Stimulated activated CD8-positive, alpha-beta memory T cell treated with anti-CD3 and anti-CD28 coated beads, Interleukin-4, amount 100 ng/mL, for 4 hours (primary cell): ENCODE measurements around the gene SLC6A18.

ENCODE experiments used
- DNase-seq, 2 donors: peaks; one replicate each; pipeline ENCODE4 v3.0.0-alpha.2; 2020; ENCODE audit warnings: low read depth in 2 of 2, low spot score in 1 of 2

SLC6A18 gene

DNA sequence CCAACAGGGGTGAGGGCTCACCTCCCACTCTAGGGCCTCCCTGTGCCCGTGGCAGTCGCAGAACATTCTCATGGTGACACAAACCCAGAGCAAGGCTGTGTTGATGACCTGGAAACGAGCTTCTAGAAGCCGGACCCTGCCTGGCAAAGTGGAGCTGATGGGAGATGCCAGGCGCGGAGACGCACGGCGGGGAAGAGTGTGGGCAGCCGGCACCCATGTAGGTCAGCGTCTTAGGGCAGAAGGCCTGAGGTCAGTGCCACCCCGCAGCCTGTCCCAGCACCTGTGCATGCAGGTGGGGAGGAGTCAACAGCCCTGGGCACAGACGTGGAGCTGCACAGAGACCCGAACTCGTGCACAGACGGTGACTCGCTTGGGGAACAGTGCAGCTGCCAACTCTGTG is 5.4 kb downstream of the SLC6A18 start:
- no peak for DNase-seq

DNA sequence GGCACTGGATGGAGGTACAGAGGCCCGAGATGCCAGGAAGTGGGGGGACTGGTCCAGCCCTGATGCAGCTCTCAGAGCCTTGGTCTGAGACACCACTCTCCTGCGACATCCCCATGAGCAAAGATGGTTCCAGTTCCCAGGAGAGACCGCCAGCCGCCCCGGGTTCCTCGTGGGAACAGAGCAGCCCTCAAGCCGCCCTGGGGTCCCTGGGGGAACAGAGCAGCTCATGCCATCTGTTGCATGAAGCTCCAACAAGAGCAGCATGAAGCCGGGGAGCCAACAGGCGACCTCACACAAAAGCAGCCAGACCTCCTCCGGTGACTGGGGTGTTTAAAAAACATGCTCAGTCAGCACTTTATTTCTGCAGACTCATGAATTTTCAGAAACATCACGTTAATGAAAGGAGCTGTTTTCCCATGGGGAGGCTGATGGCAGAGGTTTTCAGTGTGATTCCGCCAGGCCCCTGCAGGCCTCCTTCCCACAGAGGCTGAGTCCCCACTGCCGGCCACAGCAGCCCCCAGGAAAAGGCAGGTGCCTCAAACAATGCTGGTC is 6.2 kb downstream of the SLC6A18 start:
- no peak for DNase-seq

DNA sequence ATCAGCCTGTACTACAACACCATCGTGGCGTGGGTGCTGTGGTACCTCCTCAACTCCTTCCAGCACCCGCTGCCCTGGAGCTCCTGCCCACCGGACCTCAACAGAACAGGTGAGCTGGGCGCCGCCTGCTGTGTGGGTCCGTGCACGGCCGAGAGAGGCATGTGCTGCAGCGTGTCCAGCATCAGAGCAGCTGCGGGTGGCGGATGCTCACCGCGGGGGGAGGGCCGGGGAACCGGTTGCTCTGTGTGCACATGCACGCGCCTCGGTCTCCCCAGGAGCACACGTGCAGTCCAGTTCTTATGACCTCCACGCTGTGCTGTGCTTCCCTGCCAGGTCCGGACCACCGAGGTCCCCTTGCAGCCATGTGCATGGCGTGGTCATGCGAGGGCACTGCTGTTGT is 7.6 kb downstream of the SLC6A18 start:
- DNase-seq: no peak

DNA sequence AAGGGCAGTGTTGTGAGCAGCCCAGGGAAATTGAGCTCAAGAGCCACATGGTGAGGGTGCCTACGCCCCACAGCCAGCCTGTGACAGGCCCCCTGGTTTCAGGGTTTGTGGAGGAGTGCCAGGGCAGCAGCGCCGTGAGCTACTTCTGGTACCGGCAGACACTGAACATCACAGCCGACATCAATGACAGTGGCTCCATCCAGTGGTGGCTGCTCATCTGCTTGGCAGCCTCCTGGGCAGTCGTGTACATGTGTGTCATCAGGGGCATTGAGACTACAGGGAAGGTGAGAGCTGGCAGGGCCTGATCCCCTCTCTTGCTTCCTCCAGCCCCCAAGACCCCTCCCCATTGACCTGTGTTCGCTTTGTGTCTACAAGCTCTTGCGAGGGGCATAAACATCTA is 10.2 kb downstream of the SLC6A18 start:
- DNase-seq: no peak

DNA sequence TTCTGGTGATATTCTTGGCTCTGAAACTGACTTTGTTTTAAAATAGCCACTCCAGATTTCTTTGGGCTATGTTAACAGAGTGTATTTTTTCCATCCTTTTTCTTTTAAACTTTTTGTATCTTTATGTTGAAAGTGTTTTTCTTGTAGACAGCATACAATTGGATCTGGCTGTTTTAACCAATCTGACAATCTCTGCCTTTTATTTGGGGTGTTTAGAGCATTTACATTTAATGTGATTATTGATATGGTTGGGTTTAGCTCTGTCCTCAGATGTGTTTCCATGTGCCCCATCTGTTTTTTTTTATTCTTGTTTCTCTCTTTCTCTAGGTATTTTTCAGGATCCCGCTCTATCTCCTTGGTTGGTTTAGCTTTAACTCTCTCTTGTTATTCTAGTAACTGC is 10.7 kb downstream of the SLC6A18 start:
- no peak for DNase-seq

DNA sequence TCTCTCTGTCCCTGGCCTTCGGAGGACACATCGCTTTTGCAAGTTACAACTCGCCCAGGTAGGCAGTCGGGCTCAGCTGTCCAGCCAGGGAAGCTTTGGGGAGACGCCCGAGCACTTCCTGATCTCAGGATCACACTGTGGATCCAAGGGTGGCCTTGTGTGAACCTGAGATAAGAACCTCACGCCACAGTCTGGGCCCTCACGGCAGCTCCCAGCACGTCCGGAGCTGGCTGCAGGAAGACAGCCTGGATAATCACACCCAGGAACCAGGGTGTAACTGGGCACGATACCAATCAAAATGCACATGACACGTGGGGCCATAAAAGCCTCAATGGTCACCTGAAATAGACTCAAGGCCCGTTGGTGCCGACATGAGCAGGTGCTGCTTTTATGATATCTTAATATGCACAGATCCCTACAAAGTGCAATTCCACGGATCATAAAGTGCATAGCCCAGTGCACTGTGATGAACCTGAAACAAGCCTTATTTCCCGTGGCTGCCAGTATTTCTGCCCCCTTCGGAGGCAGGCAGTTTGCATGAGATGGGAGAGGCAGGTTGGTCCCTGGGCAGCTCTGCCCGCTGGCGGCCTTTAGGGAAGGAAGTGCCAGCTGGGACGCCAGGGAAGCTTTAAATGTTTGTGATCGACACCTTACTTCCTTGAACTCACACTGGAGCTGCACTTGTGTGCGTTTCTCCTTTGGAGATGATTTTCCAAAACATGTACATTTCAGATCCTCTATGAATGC is 14.5 kb downstream of the SLC6A18 start:
- no peak for DNase-seq

DNA sequence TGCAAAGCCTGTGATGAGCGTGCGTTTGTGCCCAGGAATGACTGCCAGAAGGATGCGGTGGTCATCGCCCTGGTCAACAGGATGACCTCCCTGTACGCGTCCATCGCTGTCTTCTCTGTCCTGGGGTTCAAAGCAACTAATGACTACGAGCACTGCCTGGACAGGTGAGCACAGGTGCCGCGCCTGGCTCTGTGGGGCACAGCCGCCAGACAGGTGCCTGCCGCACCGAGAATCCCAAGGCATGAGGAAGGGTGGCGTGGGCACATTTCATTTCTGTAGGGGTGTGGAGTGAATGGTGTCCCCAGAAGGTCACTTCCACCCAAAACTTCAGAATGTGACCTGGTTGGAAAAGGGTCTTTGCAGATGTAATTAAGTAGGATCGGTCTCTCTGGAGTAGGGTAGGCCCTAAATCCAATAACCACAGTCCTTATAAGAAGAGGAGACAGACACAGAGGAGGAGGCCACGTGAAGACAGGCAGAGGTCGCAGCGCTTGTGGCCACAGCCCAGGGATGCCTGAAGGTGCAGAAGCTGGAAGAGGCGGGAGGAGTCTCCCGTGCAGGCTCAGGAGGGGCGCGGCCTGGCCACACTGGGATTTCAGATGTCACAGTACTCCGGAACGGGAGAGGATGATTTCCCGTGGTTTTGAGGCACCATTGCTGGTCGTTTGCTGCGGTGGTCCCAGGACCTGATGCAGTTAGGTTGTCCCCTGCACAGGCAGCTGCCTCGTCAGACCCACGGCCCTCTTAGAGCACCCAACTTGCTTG is 15.5 kb downstream of the SLC6A18 start:
- no peak for DNase-seq

DNA sequence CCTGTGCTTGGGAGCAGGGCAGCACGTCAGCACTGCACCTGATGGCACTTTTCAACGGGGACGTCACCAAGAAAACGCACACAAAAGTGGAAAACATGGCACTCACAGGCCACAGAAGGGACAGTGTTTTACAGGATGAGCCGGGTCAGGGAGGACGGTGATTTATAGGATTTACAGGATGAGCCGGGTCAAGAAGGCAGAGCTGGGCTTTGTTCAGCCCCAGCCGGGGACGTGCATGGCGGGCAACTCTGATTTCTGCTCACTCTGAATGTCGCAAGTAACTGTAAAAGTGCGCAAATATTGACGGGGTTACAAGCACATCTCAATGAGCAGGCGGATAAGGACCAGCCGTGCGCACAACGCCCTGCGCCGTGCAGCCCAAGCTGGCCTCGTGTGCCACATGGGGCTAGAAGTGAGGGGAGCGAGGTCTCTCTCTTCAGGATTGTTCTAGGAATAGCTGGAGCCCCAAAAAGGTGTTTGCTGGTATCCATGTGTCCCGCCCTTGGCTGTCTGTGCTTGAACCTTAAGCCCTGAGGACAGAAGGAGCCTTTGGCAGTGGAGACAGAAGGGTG is 16.4 kb downstream of the SLC6A18 start:
- DNase-seq: no peak

DNA sequence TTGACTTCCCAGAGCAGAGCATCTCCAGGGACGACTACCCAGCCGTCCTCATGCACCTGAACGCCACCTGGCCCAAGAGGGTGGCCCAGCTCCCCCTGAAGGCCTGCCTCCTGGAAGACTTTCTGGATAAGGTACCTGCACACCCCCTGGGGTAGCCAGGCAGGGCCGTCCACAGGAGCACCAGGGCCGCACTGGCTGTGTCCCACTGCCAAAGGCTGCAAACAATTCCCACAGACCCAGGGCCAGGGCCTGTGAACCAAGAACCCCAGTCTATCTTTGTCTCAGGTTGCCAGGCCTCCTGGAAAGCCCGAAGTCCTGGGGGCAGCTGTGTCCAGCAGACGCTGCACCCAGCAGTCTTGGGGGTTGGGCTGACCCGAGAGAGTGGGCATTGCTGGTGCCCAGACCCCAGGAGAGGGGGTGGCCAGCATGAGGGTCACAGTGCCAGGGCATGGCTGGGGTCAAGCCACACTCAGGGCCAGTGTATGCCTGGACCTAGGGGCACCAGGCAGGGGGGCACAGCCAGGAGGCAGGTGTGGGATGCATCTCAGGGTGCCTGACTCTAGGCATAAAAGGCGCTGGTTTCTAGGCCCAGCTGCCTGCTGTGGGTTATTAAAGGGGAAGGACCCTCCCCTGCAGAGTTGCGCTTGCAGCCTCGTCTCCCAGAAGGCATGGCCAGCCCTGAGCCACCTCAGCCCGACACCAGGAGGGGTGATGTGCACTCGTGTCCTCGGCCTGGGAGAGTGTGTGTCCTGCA is 17.7 kb downstream of the SLC6A18 start:
- no peak for DNase-seq

DNA sequence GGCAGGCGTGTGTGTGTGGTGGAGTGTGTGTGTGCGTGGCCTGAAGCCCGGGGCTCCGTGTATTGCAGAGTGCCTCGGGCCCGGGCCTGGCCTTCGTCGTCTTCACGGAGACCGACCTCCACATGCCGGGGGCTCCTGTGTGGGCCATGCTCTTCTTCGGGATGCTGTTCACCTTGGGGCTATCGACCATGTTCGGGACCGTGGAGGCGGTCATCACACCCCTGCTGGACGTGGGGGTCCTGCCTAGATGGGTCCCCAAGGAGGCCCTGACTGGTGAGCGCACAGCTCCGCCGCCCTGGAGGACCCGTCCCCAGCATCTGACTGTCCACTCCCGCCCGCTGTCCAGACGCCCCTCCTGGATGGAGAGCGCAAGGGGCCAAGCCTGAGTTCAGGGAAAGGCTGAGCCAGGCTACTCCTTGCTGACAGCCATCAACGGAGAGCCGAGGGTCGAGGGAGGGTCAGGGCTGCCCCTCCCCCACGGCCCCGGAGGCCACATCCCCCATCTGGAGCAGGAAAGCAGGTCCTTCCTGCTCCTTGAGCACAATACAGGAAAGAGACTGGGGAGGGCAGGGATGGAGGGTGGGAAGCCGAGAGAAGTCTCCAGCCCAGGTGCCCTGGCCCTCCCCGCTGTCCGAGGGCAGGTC is 18.4 kb downstream of the SLC6A18 start:
- DNase-seq: no peak

DNA sequence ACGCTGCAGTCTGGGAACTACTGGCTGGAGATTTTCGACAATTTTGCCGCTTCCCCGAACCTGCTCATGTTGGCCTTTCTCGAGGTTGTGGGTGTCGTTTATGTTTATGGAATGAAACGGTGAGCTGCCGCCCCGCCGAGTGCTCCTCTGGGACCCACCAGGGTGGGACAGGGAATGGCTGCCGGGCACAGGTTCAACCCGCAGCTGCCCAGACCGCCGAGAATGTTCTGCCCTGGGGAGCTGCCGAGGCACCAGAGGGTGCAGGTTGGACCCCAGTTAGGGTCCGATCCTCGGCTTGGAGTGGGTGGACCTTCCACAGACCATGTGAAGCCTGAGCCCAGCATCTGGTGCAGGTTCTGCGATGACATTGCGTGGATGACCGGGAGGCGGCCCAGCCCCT is 19.1 kb downstream of the SLC6A18 start:
- DNase-seq: no peak

DNA sequence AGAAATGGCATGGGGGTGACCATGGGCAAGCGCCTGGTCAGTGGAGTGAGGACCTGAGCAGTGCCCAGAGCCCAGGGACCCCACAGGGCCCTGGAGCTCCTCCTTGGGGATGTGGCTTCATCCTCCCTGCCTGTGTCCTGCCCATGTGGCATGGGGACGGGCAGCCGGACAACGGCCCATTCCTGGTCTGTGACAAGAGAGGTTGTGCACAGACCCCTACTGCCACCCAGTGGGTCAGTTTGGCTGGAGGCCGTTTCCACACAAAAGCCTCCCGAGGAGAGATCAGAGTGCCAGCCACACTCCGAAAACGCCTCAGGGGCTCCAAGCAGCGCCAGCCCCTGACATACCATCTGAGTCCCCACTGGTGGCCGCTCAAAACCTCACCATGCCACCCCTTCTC is 19.8 kb downstream of the SLC6A18 start:
- DNase-seq: no peak

DNA sequence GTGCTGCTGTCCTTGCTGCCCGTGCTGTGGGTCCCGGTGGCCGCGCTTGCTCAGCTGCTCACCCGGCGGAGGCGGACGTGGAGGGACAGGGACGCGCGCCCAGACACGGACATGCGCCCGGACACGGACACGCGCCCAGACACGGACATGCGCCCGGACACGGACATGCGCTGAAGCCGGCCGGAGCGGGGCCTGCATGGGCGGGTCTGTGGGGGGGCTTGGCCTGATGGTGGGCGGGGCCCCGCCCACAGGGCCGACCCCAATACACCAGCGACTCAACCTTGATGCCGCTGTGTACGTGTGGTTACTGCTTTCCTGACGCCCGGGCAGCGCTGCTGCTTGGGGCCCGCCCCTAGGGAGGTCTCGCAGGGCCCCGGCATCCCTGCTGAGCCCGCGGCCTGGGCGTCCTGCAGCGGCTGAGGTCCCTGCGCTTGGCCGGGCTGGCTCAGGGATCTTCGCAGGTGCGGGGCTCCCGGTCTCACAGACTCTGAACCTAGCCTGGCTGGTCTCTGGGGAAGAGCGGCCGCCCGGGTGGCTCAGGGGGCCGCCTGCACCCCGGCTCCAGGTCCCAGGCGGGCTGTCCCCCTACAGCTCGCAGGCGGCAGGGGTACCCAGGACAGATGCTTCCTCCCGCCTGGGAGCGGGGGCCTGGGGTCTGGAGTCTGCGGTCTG is 20.9 kb downstream of the SLC6A18 start:
- no peak for DNase-seq

DNA sequence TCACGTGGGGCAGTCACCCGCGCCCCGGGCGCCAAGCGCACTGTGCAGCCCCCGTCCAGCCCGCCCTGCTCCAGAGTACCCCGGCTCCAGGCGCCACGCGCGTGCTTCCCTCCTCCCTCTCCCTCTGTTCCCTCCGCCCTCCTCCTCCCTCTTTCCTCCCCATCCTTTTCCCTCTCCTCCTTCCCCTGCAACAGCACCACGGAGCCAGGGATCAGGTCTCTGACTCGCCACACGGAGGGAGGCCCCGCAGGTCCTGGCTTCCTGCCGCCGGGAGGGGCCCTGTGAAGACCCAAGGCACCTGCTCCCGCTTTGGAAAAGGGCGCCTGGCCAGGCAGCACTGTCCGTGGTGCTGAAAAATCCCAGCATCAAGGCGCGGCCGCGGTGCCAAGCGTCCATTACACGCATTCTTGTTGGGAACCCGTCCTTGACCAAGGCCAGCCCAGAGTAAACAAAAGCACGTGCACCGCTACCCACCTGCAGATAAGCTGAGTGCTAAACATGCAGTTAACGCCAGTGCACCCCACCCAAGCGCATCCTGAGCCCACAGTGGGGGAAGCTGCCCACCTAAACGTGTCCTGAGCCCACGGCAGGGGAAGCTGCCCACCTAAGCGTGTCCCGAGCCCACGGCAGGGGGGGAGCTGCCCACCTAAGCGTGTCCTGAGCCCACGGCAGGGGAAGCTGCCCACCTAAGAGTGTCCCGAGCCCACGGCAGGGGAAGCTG is 21.7 kb downstream of the SLC6A18 start:
- no peak for DNase-seq

DNA sequence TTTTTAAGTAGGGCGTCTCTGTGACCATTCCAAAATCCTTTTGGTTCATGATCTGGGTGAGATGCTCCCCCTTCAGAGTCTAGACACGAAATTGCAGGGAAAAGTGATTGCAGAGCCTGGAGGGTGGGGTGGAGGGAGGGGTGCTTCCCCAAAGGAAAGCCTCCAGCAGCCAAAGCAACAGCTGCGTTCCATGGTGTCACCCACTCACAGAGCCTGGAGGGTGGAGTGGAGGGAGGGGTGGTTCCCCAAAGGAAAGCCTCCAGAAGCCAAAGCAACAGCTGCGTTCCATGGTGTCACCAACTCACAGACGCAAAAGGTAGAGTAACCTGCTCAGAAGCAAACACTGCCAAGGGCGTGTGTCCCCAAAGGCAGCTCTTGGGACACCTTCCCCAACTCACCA is 22.6 kb downstream of the SLC6A18 start:
- DNase-seq: no peak

DNA sequence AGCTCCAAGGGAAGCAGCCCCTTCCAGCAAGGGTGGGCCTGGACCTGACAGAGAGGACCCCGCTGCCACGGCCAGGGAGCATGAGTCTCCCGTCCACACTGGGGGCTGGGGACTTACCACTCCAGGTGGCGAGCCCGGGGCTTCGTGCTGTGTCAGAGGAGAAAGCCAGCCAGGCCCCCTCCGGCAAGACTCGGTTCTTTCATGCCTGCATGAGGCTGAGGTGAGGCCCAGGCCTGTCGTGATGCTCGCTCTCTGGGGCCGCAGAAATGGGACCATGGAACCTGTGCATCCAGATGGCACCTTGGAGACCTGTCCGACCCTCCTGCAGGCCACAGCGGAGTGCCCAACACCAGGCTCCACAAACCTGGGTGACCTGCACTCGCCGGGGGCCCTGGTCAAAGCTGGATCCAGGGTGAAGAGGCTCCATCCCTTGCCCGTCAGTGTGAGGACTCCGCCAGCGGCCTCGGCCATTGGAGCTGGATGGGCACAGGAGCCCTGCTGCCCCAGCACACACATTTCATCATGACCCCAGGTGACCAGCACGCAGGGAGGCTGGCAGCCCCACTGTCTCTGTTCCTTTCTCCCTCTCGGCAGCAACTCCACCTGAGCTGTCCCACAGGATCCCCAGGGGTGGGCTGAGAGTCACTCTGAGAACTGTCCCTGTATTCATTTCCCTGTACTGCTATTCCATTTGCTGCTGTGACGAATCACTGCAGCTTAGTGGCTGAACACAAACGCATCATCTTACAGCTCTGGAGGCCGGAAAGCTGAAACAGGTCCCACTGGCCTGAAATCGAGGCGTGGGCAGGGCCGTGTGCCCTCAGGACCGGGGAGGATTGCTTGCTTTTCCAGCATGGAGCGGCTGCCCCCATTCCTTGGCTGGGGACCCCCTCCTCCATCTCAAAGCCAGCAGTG is 24.4 kb downstream of the SLC6A18 start:
- DNase-seq: no peak

DNA sequence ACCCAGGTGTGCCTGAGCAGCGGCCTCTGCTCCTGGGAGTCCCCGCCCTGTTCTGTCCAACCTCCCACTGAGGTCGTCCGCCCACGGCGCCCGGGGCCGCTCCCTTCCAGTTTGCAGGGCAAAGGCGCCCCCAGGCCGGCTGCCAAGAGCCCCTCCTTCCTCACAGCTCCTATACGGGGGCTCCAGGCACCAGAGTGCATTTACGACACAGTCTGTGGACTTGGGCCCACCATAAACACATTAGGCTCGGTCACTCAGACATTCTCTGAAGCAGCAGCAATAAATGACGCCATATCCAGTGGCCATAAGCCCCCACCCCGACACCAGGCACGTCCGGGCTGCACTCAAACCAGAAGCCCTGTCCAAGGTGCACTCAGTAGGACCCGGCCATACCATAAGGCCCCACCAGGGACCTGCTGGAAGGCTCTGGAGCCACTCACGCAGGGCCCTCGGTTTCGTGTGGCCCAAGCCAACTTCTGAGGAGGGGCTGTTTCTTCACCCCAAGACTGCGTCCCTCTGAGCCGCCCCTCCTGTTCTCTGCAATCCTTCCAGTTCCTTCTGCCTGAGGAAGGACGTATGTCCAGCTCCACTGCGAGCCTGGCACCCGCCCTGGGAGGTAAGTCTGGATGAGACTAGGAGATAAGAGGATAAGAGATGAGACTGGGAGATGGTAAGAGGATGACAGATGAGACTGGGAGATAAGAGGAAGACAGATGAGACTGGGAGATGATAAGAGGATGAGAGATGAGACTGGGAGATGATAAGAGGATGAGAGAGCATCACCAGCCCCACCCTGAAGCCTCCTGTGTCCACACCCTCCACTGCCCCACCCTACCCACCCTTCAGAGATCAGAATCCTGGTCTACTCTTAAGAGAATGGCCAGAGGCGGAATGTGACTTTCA is 26.7 kb downstream of the SLC6A18 start:
- no peak for DNase-seq

DNA sequence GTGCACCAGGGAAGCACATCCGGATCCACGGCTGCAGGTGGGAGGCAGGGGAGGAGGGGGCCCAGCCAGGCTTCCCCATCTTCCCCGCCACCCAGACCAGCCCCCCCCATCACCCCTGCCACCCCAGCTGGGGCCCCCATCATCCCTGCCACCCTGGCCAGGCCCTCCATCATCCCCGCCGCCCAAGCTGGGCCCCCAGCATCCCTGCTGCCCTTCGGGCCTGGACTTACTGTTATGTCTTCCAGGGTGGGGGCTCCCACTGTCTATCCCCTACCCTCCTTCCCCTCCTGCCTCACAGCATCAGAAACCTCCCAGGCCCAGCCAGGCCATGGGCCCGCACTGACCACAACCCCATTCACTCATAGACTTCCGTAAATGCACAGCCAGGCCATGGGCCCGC is 27.5 kb downstream of the SLC6A18 start:
- no peak for DNase-seq
